H1 (cell line): ENCODE results near the gene CREBL2. TPM values are rescaled to one million over a fixed set of nuclear protein-coding genes. Genes with fewer than 3 reads are reported as not detected.

ENCODE experiments used
- ASH2L ChIP-seq: fragments of 200-600, 300-600 bp; sonication (generic); IDR thresholded peaks from one replicate; pipeline ENCODE4 v1.7.1; 2017; ENCODE audit warnings: low read length
- ATF3 ChIP-seq: IDR thresholded peaks from 2 replicates; pipeline ENCODE4 v1.6.1; 2011; ENCODE audit warnings: low read depth, mild to moderate bottlenecking, low read length; ENCODE audit not compliant: insufficient read depth
- CREB1 ChIP-seq: IDR thresholded peaks from 2 replicates; pipeline ENCODE4 v1.6.1; 2012; ENCODE audit warnings: inconsistent platforms
- MAFK ChIP-seq: IDR thresholded peaks from 2 replicates; pipeline ENCODE4 v1.6.1; 2012; ENCODE audit warnings: low read depth, mild to moderate bottlenecking, improper control_type of control experiment, low read length
- SAP30 ChIP-seq: fragments of 300-600 bp; sonication (generic); IDR thresholded peaks from 2 replicates; pipeline ENCODE4 v1.7.1; 2012; ENCODE audit warnings: low read length, moderate library complexity, mild to moderate bottlenecking, inconsistent platforms; ENCODE audit not compliant: insufficient read depth, insufficient replicate concordance
- SUZ12 ChIP-seq: fragments of 200-600 bp; sonication (generic); IDR thresholded peaks from 2 replicates; pipeline ENCODE4 v1.6.1; 2012; ENCODE audit warnings: mild to moderate bottlenecking, inconsistent platforms, low read length, moderate library complexity, mixed read lengths
- TAF7 ChIP-seq: optimal IDR thresholded peaks from 2 replicates; pipeline ENCODE3; 2011; ENCODE audit warnings: low read depth, mild to moderate bottlenecking, inconsistent platforms, low read length, moderate library complexity, borderline replicate concordance
- polyA plus RNA-seq, 7 experiments: library from polyadenylated mRNA; depleted of rRNA in 3 of 7; stranded (reverse) in 5 of 7; unstranded in 2 of 7; fragments of >200 nt in 5 of 7; fragments of 200-250 nt in 2 of 7; gene quantifications; 1 replicate in 5 of 7; 2 replicates in 1 of 7; 4 replicates in 1 of 7; pipeline versions ENCODE4 v1.2.1 to v1.2.3, GENCODE V29; 2011 to 2013; ENCODE audit warnings: missing spikeins in 2 of 7, mixed read lengths in 2 of 7
- total RNA-seq: library from RNA; stranded (reverse); fragmentation: NEBNext Ultra II Directional; extraction: Animal tissue kit (Norgen Biotek cat#: 25700); gene quantifications from 2 replicates; pipeline ENCODE4 v1.2.1, GENCODE V29; 2021
- TF ChIP-seq, protein P1 (sequence below): IDR thresholded peaks from 2 replicates; pipeline ENCODE4 v1.6.1; 2012; ENCODE audit warnings: low read length, inconsistent platforms

Gene CREBL2
- total and polyA plus RNA-seq, 2 of the 8 experiments (the other 6 are each of a cell fraction or from before 2014, with no cell fraction given): 9.8 to 18.3 TPM

DNA sequence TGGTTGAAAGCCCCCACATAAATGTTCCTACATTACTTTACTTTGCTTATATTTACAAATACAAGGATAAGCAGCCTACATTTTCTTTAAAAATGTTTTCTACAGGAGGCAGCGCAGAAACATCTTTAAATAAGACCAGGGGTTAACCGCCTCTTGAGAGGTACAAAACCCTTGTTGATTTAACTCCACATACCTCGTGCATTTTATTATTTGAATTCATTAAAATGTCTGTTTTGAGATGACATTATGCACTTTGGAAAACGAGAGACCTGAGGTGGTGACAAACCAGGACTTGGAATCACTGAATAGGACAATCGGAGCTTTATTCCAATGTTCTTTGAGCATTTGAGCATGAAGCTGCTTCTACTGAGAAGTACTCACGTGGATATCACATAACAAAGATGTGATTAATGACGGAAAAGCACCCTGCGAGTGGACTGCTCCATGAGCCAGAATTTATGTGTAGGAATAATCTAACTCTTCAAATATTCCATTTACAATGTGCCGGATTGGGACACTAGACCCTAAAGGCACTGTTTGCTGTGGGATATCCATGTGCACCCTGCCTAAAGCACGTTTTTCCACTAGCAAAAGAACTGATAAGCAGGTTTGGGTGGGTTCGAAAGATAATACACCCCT, 48.3 kb upstream of the CREBL2 start (continued):
- TF ChIP-seq MAFK (no peak), ASH2L (no peak), SAP30 (no peak), CREB1 (no peak), ATF3 (no peak), TAF7 (no peak), SUZ12 (no peak)
- TF ChIP-seq, protein P1, sequence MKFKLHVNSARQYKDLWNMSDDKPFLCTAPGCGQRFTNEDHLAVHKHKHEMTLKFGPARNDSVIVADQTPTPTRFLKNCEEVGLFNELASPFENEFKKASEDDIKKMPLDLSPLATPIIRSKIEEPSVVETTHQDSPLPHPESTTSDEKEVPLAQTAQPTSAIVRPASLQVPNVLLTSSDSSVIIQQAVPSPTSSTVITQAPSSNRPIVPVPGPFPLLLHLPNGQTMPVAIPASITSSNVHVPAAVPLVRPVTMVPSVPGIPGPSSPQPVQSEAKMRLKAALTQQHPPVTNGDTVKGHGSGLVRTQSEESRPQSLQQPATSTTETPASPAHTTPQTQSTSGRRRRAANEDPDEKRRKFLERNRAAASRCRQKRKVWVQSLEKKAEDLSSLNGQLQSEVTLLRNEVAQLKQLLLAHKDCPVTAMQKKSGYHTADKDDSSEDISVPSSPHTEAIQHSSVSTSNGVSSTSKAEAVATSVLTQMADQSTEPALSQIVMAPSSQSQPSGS: no peak
